22Rv1 (cell line): ENCODE measurements around the gene ALDOA.

Source experiments
- CTCF ChIP-seq: fragments of 450-650 bp; IDR thresholded peaks from 2 replicates; pipeline ENCODE4 v1.5.1; 2017; ENCODE audit warnings: mild to moderate bottlenecking
- ZFX ChIP-seq: fragments of 450-650 bp; IDR thresholded peaks from 2 replicates; pipeline ENCODE4 v1.6.1; 2017; ENCODE audit warnings: antibody characterized with exemption, borderline replicate concordance

GRCh38 chr16:30033270-30033669 lies 32.3 kb upstream of the ALDOA start:
- no peak for TF ChIP-seq CTCF
- TF ChIP-seq ZFX, result no peak
